Measurements from ENCODE around the gene MYH3. TPM values are rescaled to one million over a fixed set of nuclear protein-coding genes. Genes with fewer than 3 reads are reported as not detected.

MYH3 gene
- total RNA-seq, 1 experiment from 2014 or later: 0.57 TPM

Other genes starting within 250 kb of the MYH3 start
- gene MYH8, start 235.4 kb downstream of the MYH3 start, total RNA-seq (2014; rRNA removed; shearing (Covaris generic)): 0.16 and 0.18 TPM in 2 replicates
- gene MYH4, start 187.8 kb downstream of the MYH3 start, total RNA-seq (2014; rRNA removed; shearing (Covaris generic)): not detected in 2 replicates
- gene MYH1, start 138.8 kb downstream of the MYH3 start, total RNA-seq (2014; rRNA removed; shearing (Covaris generic)): not detected in 2 replicates
- gene MYH2, start 107.7 kb downstream of the MYH3 start, total RNA-seq (2014; rRNA removed; shearing (Covaris generic)): 0.04 TPM in 1 of 2 replicates, not detected in the other
- gene SCO1, start 40.2 kb upstream of the MYH3 start, total RNA-seq (2014; rRNA removed; shearing (Covaris generic)): 28.5 and 29.5 TPM in 2 replicates
- 4.4 and 5.9 TPM in 2 replicates for gene ADPRM, start 40.3 kb upstream of the MYH3 start, total RNA-seq (2014; rRNA removed; shearing (Covaris generic))
- 0.99 and 1.1 TPM in 2 replicates for gene TMEM220, start 72.7 kb upstream of the MYH3 start, total RNA-seq (2014; rRNA removed; shearing (Covaris generic))
- not detected in 2 replicates for gene TMEM238L, start 146.8 kb upstream of the MYH3 start, total RNA-seq (2014; rRNA removed; shearing (Covaris generic))
- not detected in 2 replicates for gene PIRT, start 180.8 kb upstream of the MYH3 start, total RNA-seq (2014; rRNA removed; shearing (Covaris generic))